Suprapubic skin (tissue), 4 donors: ENCODE measurements around the gene SH3BP4. TPM values are rescaled to one million over a fixed set of nuclear protein-coding genes. Genes with fewer than 3 reads are reported as not detected.

ENCODE experiments used
- DNase-seq, 2 donors: peaks; one replicate each; pipeline ENCODE4 v3.0.0-alpha.2; 2019; ENCODE audit warnings: low spot score in 2 of 2
- H3K27ac ChIP-seq: fragments of 200-600 bp; sonication (generic); one replicate; pipeline ENCODE4 v1.5.1; 2019
- H3K27me3 ChIP-seq: fragments of 200-600 bp; sonication (generic); one replicate; pipeline ENCODE4 v1.5.1; 2019
- H3K36me3 ChIP-seq: fragments of 200-600 bp; sonication (generic); one replicate; pipeline ENCODE4 v1.5.1; 2019
- H3K4me1 ChIP-seq: fragments of 200-600 bp; sonication (generic); one replicate; pipeline ENCODE4 v1.5.1; 2019
- H3K4me3 ChIP-seq: fragments of 200-600 bp; sonication (generic); one replicate; pipeline ENCODE4 v1.5.1; 2019; ENCODE audit warnings: mild to moderate bottlenecking
- H3K9me3 ChIP-seq: fragments of 200-600 bp; sonication (generic); one replicate; pipeline ENCODE4 v1.5.1; 2019
- EP300 ChIP-seq: sonication (generic); formaldehyde crosslinking; IDR thresholded peaks from one replicate; pipeline ENCODE4 v1.6.1; 2017; ENCODE audit warnings: antibody characterized with exemption
- POLR2A ChIP-seq, 2 donors: fragments of 450-650 bp; IDR thresholded peaks; one replicate each; pipeline ENCODE4 v1.6.1; 2017; ENCODE audit warnings: antibody characterized with exemption in 2 of 2, mild to moderate bottlenecking in 2 of 2, moderate library complexity in 2 of 2
- POLR2AphosphoS5 ChIP-seq, 3 donors: sonication (generic); formaldehyde crosslinking; IDR thresholded peaks; one replicate each; pipeline ENCODE4 v1.6.1; 2017; ENCODE audit warnings: antibody characterized with exemption in 3 of 3
- WGBS: methylation state at CpG from one replicate; pipeline ENCODE4 v1.1.5; 2018; 5-methylcytosine and 5-hydroxymethylcytosine counted together
- total RNA-seq, 4 donors: library from RNA; depleted of rRNA; stranded (reverse); fragments of >200 nt; gene quantifications; one replicate each; pipeline ENCODE4 v1.1.0, GENCODE V29; 2016
- TF ChIP-seq, protein P1 (sequence below), 2 donors: fragments of 200-600 bp in 1 of 2; fragments of 450-650 bp in 1 of 2; sonication (generic) in 1 of 2; IDR thresholded peaks; one replicate each; pipeline ENCODE4 v1.5.1; 2016 to 2019; ENCODE audit warnings: antibody characterized with exemption in 2 of 2, mild to moderate bottlenecking in 1 of 2, moderate library complexity in 1 of 2

The SH3BP4 gene
- total RNA-seq, 4 donors from 2014 or later = 38.6 to 82.6 (median 58.6) TPM

DNA sequence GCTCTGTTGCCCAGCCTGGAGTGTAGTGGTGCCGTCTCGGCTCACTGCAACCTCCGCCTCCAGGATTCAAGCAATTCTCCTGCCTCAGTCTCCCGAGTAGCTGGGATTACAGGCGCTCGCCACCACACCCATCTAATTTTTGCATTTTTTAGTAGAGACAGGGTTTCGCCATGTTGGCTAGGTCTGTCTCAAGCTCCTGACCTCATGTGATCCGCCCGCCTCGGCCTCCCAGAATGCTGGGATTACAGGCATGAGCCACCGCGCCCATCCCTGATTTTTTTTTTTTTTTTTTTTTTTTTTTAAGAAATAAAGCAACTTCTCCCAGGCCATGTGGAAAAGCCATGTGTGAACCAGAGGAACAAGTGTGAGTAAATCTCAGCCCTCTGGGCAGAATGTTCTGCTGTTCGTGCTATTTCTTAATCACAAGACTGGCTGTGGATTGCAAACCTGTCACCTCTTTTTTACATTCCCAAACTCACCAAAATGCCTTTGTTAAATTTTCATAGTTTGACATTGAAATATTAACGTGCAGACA lies 6.4 kb upstream of the SH3BP4 start:
- Histone ChIP-seq H3K4me1 (peaks cover 3% of the 10 kb centered on the region), H3K27me3 (peaks cover 7% of the 10 kb centered on the region), H3K9me3 (no peaks in the 10 kb centered on the region), H3K4me3 (no peak overlapping the region), H3K36me3 (no peaks in the 10 kb centered on the region), H3K27ac (no peak overlapping the region)
- no peak for DNase-seq
- 79% methylated on average over 14 of the region's 14 CpGs for WGBS
- TF ChIP-seq POLR2AphosphoS5 (IDR thresholded peaks at IDR 0.05) (no peak), POLR2A (IDR thresholded peaks at IDR 0.05) (no peak)

DNA sequence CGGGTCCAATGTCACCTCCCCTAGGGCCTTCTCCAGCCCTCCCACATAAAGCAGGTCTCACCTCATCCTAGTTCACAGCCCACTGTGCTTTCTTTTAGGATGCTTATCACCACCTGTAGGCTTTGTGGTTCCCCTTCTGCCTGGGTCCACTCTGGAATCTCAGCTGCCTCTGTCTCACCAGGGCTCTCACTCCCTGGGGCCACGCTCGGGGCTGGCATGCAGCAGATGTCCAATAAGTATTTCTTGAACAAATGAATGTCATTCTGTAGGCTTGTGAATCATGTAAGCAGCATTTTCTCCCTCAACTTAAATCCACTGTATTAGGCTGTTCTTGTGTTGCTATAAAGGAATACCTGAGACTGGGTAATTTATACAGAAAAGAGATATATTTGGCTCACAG lies 4.3 kb upstream of the SH3BP4 start:
- H3K4me1 ChIP-seq = peaks cover 14% of the 10 kb centered on the region
- WGBS = 94% methylated on average over 3 of the region's 3 CpGs
- no peak for DNase-seq
- no peaks in the 10 kb centered on the region for H3K9me3 ChIP-seq
- H3K27ac ChIP-seq = no peak overlapping the region
- H3K36me3 ChIP-seq = no peaks in the 10 kb centered on the region
- no peak overlapping the region for H3K4me3 ChIP-seq
- TF ChIP-seq POLR2AphosphoS5 (IDR thresholded peaks at IDR 0.05) (no peak), EP300 (no peak), POLR2A (IDR thresholded peaks at IDR 0.05) (no peak)
- TF ChIP-seq, protein P1, sequence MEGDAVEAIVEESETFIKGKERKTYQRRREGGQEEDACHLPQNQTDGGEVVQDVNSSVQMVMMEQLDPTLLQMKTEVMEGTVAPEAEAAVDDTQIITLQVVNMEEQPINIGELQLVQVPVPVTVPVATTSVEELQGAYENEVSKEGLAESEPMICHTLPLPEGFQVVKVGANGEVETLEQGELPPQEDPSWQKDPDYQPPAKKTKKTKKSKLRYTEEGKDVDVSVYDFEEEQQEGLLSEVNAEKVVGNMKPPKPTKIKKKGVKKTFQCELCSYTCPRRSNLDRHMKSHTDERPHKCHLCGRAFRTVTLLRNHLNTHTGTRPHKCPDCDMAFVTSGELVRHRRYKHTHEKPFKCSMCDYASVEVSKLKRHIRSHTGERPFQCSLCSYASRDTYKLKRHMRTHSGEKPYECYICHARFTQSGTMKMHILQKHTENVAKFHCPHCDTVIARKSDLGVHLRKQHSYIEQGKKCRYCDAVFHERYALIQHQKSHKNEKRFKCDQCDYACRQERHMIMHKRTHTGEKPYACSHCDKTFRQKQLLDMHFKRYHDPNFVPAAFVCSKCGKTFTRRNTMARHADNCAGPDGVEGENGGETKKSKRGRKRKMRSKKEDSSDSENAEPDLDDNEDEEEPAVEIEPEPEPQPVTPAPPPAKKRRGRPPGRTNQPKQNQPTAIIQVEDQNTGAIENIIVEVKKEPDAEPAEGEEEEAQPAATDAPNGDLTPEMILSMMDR (IDR thresholded peaks at IDR 0.05) = no peak
- H3K27me3 ChIP-seq = no peaks in the 10 kb centered on the region

DNA sequence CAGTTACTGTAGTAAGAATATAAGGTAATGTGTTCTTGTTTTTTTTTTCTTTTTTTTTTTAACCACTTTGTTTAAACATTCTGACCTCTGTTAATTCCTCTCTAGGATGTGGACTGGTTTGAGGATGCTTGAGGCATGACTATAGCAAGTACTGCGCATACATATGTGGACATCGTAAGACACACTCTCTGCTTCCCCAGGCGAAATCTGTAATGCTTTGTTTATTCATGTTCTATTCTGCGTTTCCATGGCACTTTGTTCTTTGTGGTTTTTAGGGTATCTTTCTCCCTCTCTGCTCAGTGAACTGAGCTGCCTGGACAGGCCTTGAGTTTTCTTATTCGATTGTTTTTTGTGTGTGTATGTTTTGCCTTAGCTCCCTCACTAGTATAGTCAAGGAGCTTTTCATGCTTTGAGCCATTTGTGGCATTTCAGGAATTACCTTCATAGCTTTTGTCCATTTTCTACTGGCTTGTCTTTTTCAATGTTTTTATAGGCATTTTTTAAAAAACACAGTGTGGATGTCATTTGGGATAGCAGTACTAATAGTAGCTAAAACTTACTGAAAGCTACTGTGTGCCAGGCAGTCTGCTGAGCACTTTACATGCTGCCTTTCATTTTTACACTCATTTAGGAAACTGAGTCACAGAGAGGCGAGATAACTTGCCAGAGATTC lies 1.9 kb upstream of the SH3BP4 start:
- TF ChIP-seq POLR2A (IDR thresholded peaks at IDR 0.05) (no peak), EP300 (no peak), POLR2AphosphoS5 (IDR thresholded peaks at IDR 0.05) (no peak)
- TF ChIP-seq, protein P1 (IDR thresholded peaks at IDR 0.05) = no peak
- H3K4me3 ChIP-seq = no peak overlapping the region
- H3K27me3 ChIP-seq = no peaks in the 10 kb centered on the region
- DNase-seq = no peak
- peaks cover 32% of the 10 kb centered on the region for H3K4me1 ChIP-seq
- WGBS = 75% methylated on average over 6 of the region's 6 CpGs
- H3K9me3 ChIP-seq = no peaks in the 10 kb centered on the region
- no peaks in the 10 kb centered on the region for H3K36me3 ChIP-seq
- no peak overlapping the region for H3K27ac ChIP-seq

DNA sequence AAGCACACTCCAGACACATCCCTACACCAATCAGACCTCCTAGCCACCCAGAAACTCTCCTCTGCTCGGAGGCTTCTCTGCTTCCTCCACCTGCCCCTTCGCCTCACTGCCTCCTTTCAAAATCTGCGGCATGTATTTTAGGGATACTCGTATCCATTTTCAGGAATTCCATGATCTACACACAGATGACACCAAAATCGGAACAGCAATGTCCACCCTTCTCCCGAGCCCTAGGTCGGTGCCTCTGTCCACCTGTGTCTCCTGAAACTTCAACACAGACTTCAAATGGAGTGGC lies 1.4 kb upstream of the SH3BP4 start:
- no peak overlapping the region for H3K4me3 ChIP-seq
- H3K27ac ChIP-seq = peak overlapping the region; percentile 84
- WGBS = 89% methylated on average over 7 of the region's 7 CpGs
- H3K27me3 ChIP-seq = no peaks in the 10 kb centered on the region
- H3K36me3 ChIP-seq = no peaks in the 10 kb centered on the region
- TF ChIP-seq POLR2A (IDR thresholded peaks at IDR 0.05) (no peak), EP300 (no peak), POLR2AphosphoS5 (IDR thresholded peaks at IDR 0.05) (no peak)
- TF ChIP-seq, protein P1 (IDR thresholded peaks at IDR 0.05) = no peak
- peaks cover 37% of the 10 kb centered on the region for H3K4me1 ChIP-seq
- no peak for DNase-seq
- H3K9me3 ChIP-seq = no peaks in the 10 kb centered on the region

DNA sequence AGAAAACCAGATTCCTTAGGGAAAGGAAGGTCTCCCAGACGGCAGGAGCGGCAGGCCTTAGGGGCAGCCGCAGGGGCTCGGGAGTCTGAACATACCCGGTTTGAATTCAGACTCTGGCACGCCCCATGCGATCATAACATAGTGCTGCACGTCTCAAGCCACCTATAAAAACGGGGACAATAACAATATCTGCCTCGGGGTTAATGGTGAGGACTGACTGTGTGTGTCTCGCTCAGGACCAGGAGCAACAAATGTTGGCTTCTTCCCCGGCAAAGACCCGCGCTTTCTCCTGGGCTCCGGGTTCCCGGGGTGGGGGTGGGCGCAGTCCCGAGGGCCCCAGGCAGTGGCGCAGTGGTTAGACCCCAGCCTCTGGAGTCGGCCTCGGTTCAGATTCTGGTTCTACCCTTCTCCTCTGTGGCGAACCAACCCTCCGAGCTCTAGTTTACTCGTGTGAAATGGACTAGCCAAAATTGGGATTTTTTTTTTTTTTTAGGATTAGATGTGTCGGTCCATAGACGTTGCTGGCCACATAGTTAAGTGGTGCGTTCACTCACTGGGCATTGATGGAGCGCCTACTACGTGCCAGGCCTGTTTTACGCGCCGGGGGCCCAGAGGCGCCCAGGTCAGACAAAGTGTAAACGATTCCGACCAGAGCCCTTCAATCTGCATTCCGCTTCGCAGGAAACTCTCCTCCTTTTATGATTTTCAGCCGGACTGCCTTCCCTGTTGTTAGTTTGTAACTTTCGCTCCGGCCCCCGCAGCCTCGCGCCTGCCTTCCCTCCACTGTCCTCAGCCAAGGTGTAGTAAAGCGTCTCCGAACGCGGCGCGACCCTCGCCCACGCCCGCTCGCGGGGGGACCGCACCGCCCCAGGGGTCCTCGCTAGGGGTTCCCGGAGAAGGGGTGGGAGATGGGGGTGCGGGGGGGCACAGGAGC lies 820 bp upstream of the SH3BP4 start:
- Histone ChIP-seq H3K27me3 (no peaks in the 10 kb centered on the region), H3K36me3 (no peaks in the 10 kb centered on the region), H3K4me3 (peak overlapping the region; percentile 94), H3K27ac (peak overlapping the region; percentile 84), H3K4me1 (peaks cover 37% of the 10 kb centered on the region), H3K9me3 (no peaks in the 10 kb centered on the region)
- TF ChIP-seq POLR2A (IDR thresholded peaks at IDR 0.05) (no peak), POLR2AphosphoS5 (IDR thresholded peaks at IDR 0.05) (no peak), EP300 (no peak)
- TF ChIP-seq, protein P1 (IDR thresholded peaks at IDR 0.05) = no peak
- 21% methylated on average over 35 of the region's 59 CpGs for WGBS
- peak in 1 of 2 donors; percentile 79 for DNase-seq
